GM23248 (cell line): ENCODE results near the gene SPRR2D.

Source experiments
- EZH2 ChIP-seq: fragments of 200-600 bp; sonication (generic); IDR thresholded peaks from 2 replicates; pipeline ENCODE4 v1.6.1; 2018; ENCODE audit warnings: antibody characterized with exemption, mild to moderate bottlenecking; ENCODE audit not compliant: insufficient read depth, poor library complexity, severe bottlenecking
- EZH2phosphoT487 ChIP-seq: fragments of 200-600 bp; sonication (generic); IDR thresholded peaks from 2 replicates; pipeline ENCODE4 v1.6.1; 2018; ENCODE audit warnings: antibody characterized with exemption, moderate library complexity, mild to moderate bottlenecking, low read depth; ENCODE audit not compliant: insufficient read depth

DNA sequence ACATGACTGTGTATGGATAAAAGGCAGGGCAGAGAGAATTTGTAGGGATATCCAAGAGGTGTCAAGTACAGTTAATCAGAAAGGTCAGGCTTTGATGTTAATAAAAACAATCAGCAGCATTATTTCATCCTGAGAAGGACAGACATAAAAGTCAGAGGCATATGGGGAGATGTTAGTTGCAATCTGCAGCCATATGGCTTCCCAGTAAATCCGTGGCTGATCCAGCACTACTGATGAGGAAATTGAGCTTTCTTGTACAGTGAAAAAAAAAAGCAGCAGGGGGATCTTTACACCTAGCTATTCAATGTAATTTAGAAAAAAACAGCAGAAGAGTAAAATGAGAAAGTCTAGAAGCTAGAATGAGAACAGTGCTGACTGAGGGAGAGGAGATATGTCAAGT is 12.2 kb downstream of the SPRR2D start:
- TF ChIP-seq EZH2phosphoT487 = no peak
- TF ChIP-seq EZH2 = no peak
